ENCODE data around the gene MALAT1. TPM values are rescaled to one million over a fixed set of nuclear protein-coding genes. Genes with fewer than 3 reads are reported as not detected.
"Not testable (repeated sequence)": the region's sequence is repeated elsewhere in the genome, so short reads cannot be mapped to it uniquely, and the experiment has no call there.

MALAT1 gene
- total and polyA plus RNA-seq, 2 of the 13 experiments (the other 11 are each of a cell fraction or from before 2014, with no cell fraction given): 143 to 1,237 TPM

DNA sequence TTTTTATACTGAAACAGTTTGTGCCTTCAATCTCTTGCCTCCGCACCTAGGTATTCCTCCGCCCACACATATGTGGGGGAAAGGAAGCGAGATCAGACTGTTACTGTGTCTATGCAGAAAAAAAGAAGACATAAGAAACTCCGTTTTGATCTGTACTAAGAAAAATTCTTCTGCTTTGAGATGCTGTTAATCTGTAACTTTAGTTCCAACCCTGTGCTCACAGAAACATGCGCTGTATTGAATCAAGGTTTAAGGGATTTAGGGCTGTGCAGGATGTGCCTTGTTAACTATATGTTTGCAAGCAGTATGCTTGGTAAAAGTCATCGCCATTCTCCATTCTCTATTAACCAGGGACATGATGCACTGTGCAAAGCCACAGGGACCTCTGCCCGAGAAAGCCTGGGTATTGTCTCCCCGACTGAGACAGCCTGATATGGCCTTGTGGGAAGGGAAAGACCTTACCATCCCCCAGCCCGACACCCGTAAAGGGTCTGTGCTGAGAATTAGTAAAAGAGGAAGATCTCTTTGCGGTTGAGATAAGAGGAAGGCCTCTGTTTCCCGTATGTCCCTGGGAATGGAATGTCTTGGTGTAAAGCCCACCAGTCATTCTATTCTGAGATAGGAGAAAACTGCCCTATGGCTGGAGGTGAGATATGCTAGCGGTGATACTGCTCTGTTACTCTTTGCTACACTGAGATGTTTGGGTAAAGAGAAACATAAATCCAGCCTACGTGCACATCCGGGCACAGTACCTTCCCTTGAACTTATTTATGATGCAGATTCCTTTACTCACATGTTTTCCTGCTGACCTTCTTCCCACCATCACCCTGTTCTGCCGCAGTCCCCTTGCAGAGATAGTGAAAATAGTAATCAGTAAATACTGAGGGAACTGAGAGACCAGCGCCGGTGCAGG, 24.1 kb downstream of the MALAT1 start (continued):
- TF ChIP-seq ARID2 (CRISPR knock-in tag; IDR thresholded peaks at IDR 0.05; ENCODE audit: borderline replicate concordance) (0 out of 2 replicates have a peak, but pooled peaks have one; percentile 54), PPARG (CRISPR knock-in tag; conservative IDR thresholded peaks at IDR 0.05) (0 out of 2 replicates have a peak, but pooled peaks have one; percentile 27), NCOA2 (CRISPR knock-in tag; IDR thresholded peaks at IDR 0.05) (peak; percentile 31; the same call in 1 of the 2 replicates), ZMAT3 (CRISPR knock-in tag; conservative IDR thresholded peaks at IDR 0.05) (0 out of 2 replicates have a peak, but pooled peaks have one; percentile 24), TARDBP (CRISPR knock-in tag; IDR thresholded peaks at IDR 0.05) (0 out of 2 replicates have a peak, but pooled peaks have one; percentile 45), FOXA1 (CRISPR knock-in tag; IDR thresholded peaks at IDR 0.05) (peak; percentile 22; the same call in 1 of the 2 replicates), SNAPC2 (CRISPR knock-in tag; IDR thresholded peaks at IDR 0.05) (0 out of 2 replicates have a peak, but pooled peaks have one; percentile 45), ESRRA (CRISPR knock-in tag; IDR thresholded peaks at IDR 0.05; ENCODE audit: low read depth) (peak; percentile 27; the same call in 1 of the 2 replicates), POLR2A (IDR thresholded peaks at IDR 0.05; ENCODE audit: insufficient read depth in 1 of 2, low read depth in 2 of 2, low read length in 2 of 2) (0 out of 4 replicates have a peak, but pooled peaks of 1 of the 2 experiments have one; percentile 2), ZNF317 (CRISPR knock-in tag; IDR thresholded peaks at IDR 0.05) (0 out of 2 replicates have a peak, but pooled peaks have one; percentile 22), SAP130 (CRISPR knock-in tag; IDR thresholded peaks at IDR 0.05; ENCODE audit: low read depth) (peak; percentile 66), MXI1 (IDR thresholded peaks at IDR 0.05; ENCODE audit: borderline replicate concordance, low read depth, low read length) (0 out of 3 replicates have a peak, but pooled peaks have one; percentile 6), ZFX (CRISPR knock-in tag; IDR thresholded peaks at IDR 0.05; ENCODE audit: low read depth) (peak; percentile 18; the same call in 1 of the 2 replicates), SP4 (CRISPR knock-in tag; IDR thresholded peaks at IDR 0.05) (0 out of 2 replicates have a peak, but pooled peaks have one; percentile 40), ZNF441 (CRISPR knock-in tag; IDR thresholded peaks at IDR 0.05; ENCODE audit: borderline replicate concordance) (peak; percentile 17; the same call in 1 of the 2 replicates), RARA (CRISPR knock-in tag; IDR thresholded peaks at IDR 0.05) (peak; percentile 30)
- TF ChIP-seq, protein P1, sequence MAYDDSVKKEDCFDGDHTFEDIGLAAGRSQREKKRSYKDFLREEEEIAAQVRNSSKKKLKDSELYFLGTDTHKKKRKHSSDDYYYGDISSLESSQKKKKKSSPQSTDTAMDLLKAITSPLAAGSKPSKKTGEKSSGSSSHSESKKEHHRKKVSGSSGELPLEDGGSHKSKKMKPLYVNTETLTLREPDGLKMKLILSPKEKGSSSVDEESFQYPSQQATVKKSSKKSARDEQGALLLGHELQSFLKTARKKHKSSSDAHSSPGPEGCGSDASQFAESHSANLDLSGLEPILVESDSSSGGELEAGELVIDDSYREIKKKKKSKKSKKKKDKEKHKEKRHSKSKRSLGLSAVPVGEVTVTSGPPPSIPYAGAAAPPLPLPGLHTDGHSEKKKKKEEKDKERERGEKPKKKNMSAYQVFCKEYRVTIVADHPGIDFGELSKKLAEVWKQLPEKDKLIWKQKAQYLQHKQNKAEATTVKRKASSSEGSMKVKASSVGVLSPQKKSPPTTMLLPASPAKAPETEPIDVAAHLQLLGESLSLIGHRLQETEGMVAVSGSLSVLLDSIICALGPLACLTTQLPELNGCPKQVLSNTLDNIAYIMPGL (CRISPR knock-in tag; IDR thresholded peaks at IDR 0.05; ENCODE audit: borderline replicate concordance in 1 of 2, low read depth in 1 of 2): peak in 1 of 2 experiments; percentile 21; a peak in 1 of 4 replicates
- TF ChIP-seq, protein P2, sequence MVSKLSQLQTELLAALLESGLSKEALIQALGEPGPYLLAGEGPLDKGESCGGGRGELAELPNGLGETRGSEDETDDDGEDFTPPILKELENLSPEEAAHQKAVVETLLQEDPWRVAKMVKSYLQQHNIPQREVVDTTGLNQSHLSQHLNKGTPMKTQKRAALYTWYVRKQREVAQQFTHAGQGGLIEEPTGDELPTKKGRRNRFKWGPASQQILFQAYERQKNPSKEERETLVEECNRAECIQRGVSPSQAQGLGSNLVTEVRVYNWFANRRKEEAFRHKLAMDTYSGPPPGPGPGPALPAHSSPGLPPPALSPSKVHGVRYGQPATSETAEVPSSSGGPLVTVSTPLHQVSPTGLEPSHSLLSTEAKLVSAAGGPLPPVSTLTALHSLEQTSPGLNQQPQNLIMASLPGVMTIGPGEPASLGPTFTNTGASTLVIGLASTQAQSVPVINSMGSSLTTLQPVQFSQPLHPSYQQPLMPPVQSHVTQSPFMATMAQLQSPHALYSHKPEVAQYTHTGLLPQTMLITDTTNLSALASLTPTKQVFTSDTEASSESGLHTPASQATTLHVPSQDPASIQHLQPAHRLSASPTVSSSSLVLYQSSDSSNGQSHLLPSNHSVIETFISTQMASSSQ (IDR thresholded peaks at IDR 0.05; ENCODE audit: low read depth): peak; percentile 61; the same call in 1 of the 2 replicates
- TF ChIP-seq, protein P2 (CRISPR knock-in tag; IDR thresholded peaks at IDR 0.05; ENCODE audit: borderline replicate concordance): 0 out of 2 replicates have a peak, but pooled peaks have one; percentile 46
- TF ChIP-seq, protein P3, sequence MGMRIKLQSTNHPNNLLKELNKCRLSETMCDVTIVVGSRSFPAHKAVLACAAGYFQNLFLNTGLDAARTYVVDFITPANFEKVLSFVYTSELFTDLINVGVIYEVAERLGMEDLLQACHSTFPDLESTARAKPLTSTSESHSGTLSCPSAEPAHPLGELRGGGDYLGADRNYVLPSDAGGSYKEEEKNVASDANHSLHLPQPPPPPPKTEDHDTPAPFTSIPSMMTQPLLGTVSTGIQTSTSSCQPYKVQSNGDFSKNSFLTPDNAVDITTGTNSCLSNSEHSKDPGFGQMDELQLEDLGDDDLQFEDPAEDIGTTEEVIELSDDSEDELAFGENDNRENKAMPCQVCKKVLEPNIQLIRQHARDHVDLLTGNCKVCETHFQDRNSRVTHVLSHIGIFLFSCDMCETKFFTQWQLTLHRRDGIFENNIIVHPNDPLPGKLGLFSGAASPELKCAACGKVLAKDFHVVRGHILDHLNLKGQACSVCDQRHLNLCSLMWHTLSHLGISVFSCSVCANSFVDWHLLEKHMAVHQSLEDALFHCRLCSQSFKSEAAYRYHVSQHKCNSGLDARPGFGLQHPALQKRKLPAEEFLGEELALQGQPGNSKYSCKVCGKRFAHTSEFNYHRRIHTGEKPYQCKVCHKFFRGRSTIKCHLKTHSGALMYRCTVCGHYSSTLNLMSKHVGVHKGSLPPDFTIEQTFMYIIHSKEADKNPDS (CRISPR knock-in tag; IDR thresholded peaks at IDR 0.05): peak; percentile 55; the same call in 1 of the 2 replicates
- not testable (repeated sequence) for TF ChIP-seq FOXA1 (IDR thresholded peaks at IDR 0.05)

Measured in HepG2 (cell line).